Breast epithelium (tissue), 4 donors: ENCODE data around the gene PDZD4. TPM values are rescaled to one million over a fixed set of nuclear protein-coding genes. Genes with fewer than 3 reads are reported as not detected.

Experiments
- DNase-seq, 2 donors: peaks; one replicate each; pipeline ENCODE4 v3.0.0-alpha.2; 2019; ENCODE audit warnings: low spot score in 2 of 2
- H3K27ac ChIP-seq, 2 donors: fragments of 200-600 bp; sonication (generic) in 1 of 2; one replicate each; pipeline ENCODE4 v1.5.1; 2016 to 2019; ENCODE audit warnings: mild to moderate bottlenecking in 1 of 2
- H3K27me3 ChIP-seq, 2 donors: fragments of 200-600 bp; sonication (generic) in 1 of 2; one replicate each; pipeline versions ENCODE4 v1.5.1 to v1.6.0; 2017 to 2019; ENCODE audit warnings: control low read depth in 1 of 2, mild to moderate bottlenecking in 1 of 2
- H3K36me3 ChIP-seq: fragments of 200-600 bp; one replicate; pipeline ENCODE4 v1.5.1; 2019
- H3K4me1 ChIP-seq, 2 donors: fragments of 200-600 bp; sonication (generic); one replicate each; pipeline ENCODE4 v1.5.1; 2016 to 2019; ENCODE audit warnings: control low read depth in 1 of 2
- H3K4me3 ChIP-seq, 3 donors: fragments of 200-600 bp; sonication (generic); 1 replicate in 2 of 3; 2 replicates in 1 of 3; pipeline ENCODE4 v1.5.1; 2016 to 2019; ENCODE audit warnings: mild to moderate bottlenecking in 3 of 3, moderate library complexity in 2 of 3
- H3K9me3 ChIP-seq, 2 donors: fragments of 200-600 bp; sonication (generic) in 1 of 2; one replicate each; pipeline ENCODE4 v1.5.1; 2016 to 2019; ENCODE audit warnings: control low read depth in 1 of 2
- POLR2A ChIP-seq: fragments of 450-650 bp; IDR thresholded peaks from one replicate; pipeline ENCODE4 v1.6.1; 2016; ENCODE audit warnings: antibody characterized with exemption, mild to moderate bottlenecking, moderate library complexity
- POLR2AphosphoS5 ChIP-seq, 3 donors: sonication (generic); formaldehyde crosslinking; IDR thresholded peaks; one replicate each; pipeline ENCODE4 v1.6.1; 2017; ENCODE audit warnings: antibody characterized with exemption in 3 of 3
- intact Hi-C: fragments of 100-400 bp; cut with DNase I; formaldehyde crosslinking; loops from one replicate; pipeline ENCODE4 v1.15.1; 2023; ENCODE audit warnings: low total_unique reads
- total RNA-seq, 3 donors: library from RNA; depleted of rRNA; stranded (reverse); fragments of >200 nt; gene quantifications; one replicate each; pipeline ENCODE4 v1.1.0, GENCODE V29; 2016
- TF ChIP-seq, protein P1 (sequence below), 3 donors: fragments of 450-650 bp; IDR thresholded peaks; one replicate each; pipeline ENCODE4 v1.5.1; 2016 to 2017; ENCODE audit warnings: antibody characterized with exemption in 3 of 3, mild to moderate bottlenecking in 3 of 3, moderate library complexity in 3 of 3

PDZD4 gene, protein sequence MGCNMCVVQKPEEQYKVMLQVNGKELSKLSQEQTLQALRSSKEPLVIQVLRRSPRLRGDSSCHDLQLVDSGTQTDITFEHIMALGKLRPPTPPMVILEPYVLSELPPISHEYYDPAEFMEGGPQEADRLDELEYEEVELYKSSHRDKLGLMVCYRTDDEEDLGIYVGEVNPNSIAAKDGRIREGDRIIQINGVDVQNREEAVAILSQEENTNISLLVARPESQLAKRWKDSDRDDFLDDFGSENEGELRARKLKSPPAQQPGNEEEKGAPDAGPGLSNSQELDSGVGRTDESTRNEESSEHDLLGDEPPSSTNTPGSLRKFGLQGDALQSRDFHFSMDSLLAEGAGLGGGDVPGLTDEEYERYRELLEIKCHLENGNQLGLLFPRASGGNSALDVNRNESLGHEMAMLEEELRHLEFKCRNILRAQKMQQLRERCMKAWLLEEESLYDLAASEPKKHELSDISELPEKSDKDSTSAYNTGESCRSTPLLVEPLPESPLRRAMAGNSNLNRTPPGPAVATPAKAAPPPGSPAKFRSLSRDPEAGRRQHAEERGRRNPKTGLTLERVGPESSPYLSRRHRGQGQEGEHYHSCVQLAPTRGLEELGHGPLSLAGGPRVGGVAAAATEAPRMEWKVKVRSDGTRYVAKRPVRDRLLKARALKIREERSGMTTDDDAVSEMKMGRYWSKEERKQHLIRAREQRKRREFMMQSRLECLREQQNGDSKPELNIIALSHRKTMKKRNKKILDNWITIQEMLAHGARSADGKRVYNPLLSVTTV
- total RNA-seq: 1 to 10 TPM in 2 of 3 donors, under 1 TPM in 1; 0.80 to 5.6 (median 2.9) TPM

DNA sequence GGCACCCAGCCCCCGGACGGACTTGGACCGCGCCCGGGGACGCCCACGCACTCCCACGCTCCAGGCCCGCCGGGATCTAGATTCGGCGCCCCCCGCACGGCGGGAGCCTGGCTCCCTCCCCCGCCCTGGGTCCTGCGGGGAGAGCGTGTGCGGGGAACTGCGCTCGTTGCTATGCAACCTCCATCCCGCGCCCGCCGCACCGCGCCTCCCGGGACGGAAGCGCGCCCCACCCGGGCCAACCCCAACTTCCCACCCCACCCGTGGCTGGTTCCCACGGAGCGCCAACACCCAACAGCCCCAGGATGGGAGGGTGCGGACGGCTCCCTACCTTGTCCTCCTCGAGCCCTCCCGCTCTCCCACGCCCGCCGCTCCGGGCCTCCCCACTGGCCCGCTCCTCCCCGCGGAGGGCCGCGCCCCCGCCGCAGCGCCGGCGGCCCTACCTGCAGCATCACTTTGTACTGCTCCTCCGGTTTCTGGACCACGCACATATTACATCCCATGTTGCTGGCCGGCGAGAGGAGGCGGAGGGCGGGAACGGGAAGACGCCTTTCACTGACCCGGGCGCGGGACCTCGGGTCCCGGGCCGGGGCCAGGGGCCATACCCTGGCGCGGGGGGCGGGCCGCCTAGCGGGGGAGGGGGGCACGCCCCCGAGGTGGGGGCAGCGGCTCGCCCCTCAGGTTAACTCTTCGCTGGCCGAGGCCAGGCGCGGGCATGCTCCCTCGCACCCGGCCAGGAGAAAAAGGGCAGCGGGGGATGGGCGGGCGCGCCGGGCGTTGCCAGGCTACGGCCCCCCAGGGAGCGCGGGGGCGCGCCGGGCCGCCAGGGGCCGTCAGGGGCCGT, at the start of gene PDZD4:
Gene PDZD4 (minus strand): TSS at position 746 of the 841 bp plus-strand sequence. CDS start 246 bp downstream, at position 500.
- H3K27ac ChIP-seq: no peak within 1 kb of the TSS
- H3K9me3 ChIP-seq: no peaks in the 10 kb centered on the region
- intact Hi-C loops: no loop called here
- H3K4me1 ChIP-seq: no peaks in the 10 kb centered on the region
- peak within 1 kb of the TSS; percentile 32 to 69 (median 49) for H3K4me3 ChIP-seq
- H3K27me3 ChIP-seq: peaks cover 5 to 82% of the 10 kb centered on the region in 2 donors
- TF ChIP-seq POLR2AphosphoS5 (IDR thresholded peaks at IDR 0.05) (no peak), POLR2A (no peak)
- TF ChIP-seq, protein P1, sequence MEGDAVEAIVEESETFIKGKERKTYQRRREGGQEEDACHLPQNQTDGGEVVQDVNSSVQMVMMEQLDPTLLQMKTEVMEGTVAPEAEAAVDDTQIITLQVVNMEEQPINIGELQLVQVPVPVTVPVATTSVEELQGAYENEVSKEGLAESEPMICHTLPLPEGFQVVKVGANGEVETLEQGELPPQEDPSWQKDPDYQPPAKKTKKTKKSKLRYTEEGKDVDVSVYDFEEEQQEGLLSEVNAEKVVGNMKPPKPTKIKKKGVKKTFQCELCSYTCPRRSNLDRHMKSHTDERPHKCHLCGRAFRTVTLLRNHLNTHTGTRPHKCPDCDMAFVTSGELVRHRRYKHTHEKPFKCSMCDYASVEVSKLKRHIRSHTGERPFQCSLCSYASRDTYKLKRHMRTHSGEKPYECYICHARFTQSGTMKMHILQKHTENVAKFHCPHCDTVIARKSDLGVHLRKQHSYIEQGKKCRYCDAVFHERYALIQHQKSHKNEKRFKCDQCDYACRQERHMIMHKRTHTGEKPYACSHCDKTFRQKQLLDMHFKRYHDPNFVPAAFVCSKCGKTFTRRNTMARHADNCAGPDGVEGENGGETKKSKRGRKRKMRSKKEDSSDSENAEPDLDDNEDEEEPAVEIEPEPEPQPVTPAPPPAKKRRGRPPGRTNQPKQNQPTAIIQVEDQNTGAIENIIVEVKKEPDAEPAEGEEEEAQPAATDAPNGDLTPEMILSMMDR (IDR thresholded peaks at IDR 0.05): no peak
- DNase-seq: no peak
- H3K36me3 ChIP-seq: no peaks in the 10 kb centered on the region

DNA sequence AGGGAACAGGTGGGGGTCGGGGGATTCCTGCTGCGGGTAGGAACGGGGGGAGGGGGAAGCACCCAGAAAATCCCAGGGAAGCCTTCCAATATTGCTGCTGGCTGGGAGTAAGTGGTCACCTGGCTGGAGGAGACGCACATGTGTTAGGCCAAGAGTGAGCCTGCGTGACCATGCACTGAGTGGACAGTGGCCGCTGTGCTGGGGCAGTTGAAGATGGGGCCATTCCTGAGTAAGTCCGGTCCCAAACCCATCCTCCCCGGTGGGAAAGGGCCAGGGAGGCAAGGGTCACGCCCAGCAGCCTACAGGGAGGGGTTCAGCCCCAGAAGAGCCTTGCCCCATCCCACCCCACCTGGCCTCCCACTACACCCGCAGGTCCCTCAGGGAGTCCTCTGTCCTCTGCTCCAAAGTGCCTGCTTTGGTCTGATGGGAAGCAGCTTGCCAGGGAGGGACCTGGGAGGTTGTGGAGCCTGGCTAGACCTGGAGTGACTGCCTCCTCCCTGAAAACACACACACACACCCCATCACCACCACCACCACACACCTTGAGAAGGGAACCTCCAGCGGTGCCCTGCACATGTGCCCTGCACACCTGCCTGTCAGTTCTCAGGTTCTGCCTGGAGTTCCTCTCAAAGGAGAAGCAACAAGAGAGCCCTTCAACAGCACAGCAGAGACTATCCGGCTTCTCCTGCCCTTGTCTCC, 49.5 kb upstream of the PDZD4 start:
- TF ChIP-seq POLR2AphosphoS5 (IDR thresholded peaks at IDR 0.05): no peak
- TF ChIP-seq, protein P1 (IDR thresholded peaks at IDR 0.05): no peak
- no peak for TF ChIP-seq POLR2A
- no peaks in the 10 kb centered on the region for H3K36me3 ChIP-seq
- peaks cover 3 to 96% of the 10 kb centered on the region in 2 donors for H3K27me3 ChIP-seq
- H3K4me3 ChIP-seq: no peak overlapping the region
- no peaks in the 10 kb centered on the region for H3K4me1 ChIP-seq
- intact Hi-C loops: no loop called here
- no peaks in the 10 kb centered on the region for H3K9me3 ChIP-seq
- no peak overlapping the region for H3K27ac ChIP-seq
- DNase-seq: no peak

DNA sequence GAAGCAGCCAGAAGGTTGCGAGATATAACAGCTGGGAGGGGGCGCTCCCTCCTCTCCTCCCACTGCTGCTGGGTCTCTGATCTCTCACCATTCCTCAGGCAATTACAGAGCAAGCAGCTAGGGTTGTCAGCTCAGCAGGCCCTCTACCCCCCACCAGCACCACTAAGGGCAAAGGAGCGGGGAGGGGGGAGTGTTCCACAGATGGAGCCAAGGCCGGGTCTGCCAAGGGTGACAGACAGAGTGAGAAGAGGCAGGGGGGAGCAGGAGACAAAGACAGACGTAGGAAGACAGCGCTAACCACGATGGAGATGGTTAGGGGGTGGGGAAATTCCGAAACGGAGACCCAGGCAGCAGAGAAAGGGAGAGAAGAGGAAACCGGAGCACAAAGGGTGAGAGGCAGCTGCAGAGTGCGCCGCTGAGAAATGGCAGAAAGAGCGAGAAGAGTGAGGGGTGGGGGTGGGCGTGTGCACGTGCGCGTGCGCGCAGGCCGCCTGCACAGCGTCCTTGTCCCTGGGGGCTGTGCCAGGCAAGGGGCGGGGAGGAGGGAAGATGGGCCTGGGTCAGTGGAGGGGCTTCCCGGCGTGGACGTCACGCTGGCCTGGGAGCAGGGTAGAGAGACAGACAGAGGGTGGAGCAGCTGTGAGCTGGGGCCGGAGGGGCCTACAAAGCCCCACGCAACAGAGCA, 48.8 kb upstream of the PDZD4 start:
- Histone ChIP-seq H3K4me1 (no peaks in the 10 kb centered on the region), H3K27ac (no peak overlapping the region), H3K9me3 (no peaks in the 10 kb centered on the region), H3K4me3 (no peak overlapping the region), H3K36me3 (no peaks in the 10 kb centered on the region), H3K27me3 (peaks cover 3 to 94% of the 10 kb centered on the region in 2 donors)
- TF ChIP-seq, protein P1 (IDR thresholded peaks at IDR 0.05): no peak
- TF ChIP-seq POLR2A (no peak), POLR2AphosphoS5 (IDR thresholded peaks at IDR 0.05) (no peak)
- intact Hi-C loops: no loop called here
- DNase-seq: no peak

DNA sequence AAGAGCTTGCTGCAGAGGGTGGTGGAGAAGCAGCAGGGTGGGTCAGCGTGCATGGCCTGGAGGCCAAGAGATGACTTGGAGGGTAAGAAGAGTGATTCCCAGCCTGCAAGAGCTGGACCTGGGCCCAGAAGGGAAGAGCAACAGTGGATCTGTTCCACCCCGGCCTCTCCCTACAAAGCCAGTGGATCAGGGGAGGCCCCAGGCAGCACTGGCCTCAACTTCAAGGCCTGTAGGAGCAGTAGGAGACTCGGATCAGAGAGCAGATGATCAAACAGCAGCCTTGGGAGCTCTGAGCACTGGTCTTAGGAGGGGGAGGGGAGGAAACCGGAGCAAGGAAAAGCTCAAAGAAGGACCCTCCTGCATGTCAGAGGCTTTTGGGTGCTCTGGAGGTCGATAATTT, 48.0 kb upstream of the PDZD4 start:
- TF ChIP-seq POLR2AphosphoS5 (IDR thresholded peaks at IDR 0.05) (no peak), POLR2A (no peak)
- TF ChIP-seq, protein P1 (IDR thresholded peaks at IDR 0.05): no peak
- Histone ChIP-seq H3K36me3 (no peaks in the 10 kb centered on the region), H3K4me3 (no peak overlapping the region), H3K9me3 (no peaks in the 10 kb centered on the region), H3K27me3 (peaks cover under 1 to 94% of the 10 kb centered on the region in 2 donors), H3K27ac (no peak overlapping the region), H3K4me1 (no peaks in the 10 kb centered on the region)
- DNase-seq: no peak
- intact Hi-C loops: no loop called here
